ENCODE measurements around the gene LCN2.
A peak's percentile ranks its signal among the peaks of the same experiment; 100 is the strongest.
"Not testable (repeated sequence)": the region's sequence is repeated elsewhere in the genome, so short reads cannot be mapped to it uniquely, and the experiment has no call there.

The LCN2 gene

GRCh38 chr9:128106181-128106939, 42.9 kb upstream of the LCN2 start:
- DNase-seq: no peak

GRCh38 chr9:128106940-128107467, 42.2 kb upstream of the LCN2 start:
- Histone ChIP-seq H3K27ac (peak overlapping the region; percentile 32; the same call in 1 of the 2 replicates), H3K9me3 (ENCODE audit: severe bottlenecking) (no peaks in the 10 kb centered on the region), H3K36me3 (peaks cover 71% of the 10 kb centered on the region), H3K27me3 (ENCODE audit: insufficient read depth, low read depth, severe bottlenecking) (no peaks in the 10 kb centered on the region), H3K4me3 (ENCODE audit: low read depth, low read length) (no peak overlapping the region)
- TF ChIP-seq CTCF (IDR thresholded peaks at IDR 0.05; ENCODE audit: low read depth, low read length): no peak
- DNase-seq: no peak

More at GRCh38 chr9:128106181-128106939, 42.9 kb upstream of the LCN2 start:
- H3K4me3 ChIP-seq (ENCODE audit: low read depth, low read length): no peak overlapping the region
- no peak overlapping the region for H3K27ac ChIP-seq
- peaks cover 76% of the 10 kb centered on the region for H3K36me3 ChIP-seq
- peak; percentile 36; the same call in 1 of the 2 replicates for TF ChIP-seq CTCF (IDR thresholded peaks at IDR 0.05; ENCODE audit: low read depth, low read length)
- no peaks in the 10 kb centered on the region for H3K27me3 ChIP-seq (ENCODE audit: insufficient read depth, low read depth, severe bottlenecking)
- H3K9me3 ChIP-seq (ENCODE audit: severe bottlenecking): no peaks in the 10 kb centered on the region

- Histone ChIP-seq H3K4me3 (ENCODE audit: low read depth, low read length) (no peak overlapping the region), H3K36me3 (peaks cover 64% of the 10 kb centered on the region)
- DNase-seq: no peak
Observed at GRCh38 chr9:128107468-128108268, 41.6 kb upstream of the LCN2 start.

DNA sequence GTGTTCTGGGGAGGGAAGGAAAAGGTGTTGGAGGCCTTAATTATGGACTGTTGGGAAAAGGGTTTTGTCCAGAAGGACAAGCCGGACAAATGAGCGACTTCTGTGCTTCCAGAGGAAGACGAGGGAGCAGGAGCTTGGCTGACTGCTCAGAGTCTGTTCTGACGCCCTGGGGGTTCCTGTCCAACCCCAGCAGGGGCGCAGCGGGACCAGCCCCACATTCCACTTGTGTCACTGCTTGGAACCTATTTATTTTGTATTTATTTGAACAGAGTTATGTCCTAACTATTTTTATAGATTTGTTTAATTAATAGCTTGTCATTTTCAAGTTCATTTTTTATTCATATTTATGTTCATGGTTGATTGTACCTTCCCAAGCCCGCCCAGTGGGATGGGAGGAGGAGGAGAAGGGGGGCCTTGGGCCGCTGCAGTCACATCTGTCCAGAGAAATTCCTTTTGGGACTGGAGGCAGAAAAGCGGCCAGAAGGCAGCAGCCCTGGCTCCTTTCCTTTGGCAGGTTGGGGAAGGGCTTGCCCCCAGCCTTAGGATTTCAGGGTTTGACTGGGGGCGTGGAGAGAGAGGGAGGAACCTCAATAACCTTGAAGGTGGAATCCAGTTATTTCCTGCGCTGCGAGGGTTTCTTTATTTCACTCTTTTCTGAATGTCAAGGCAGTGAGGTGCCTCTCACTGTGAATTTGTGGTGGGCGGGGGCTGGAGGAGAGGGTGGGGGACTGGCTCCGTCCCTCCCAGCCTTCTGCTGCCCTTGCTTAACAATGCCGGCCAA, 40.8 kb upstream of the LCN2 start:
- peak; percentile 22 for DNase-seq
- Histone ChIP-seq H3K9me3 (ENCODE audit: severe bottlenecking) (peaks cover 2% of the 10 kb centered on the region), H3K27me3 (ENCODE audit: insufficient read depth, low read depth, severe bottlenecking) (no peaks in the 10 kb centered on the region), H3K4me3 (ENCODE audit: low read depth, low read length) (no peak overlapping the region), H3K36me3 (peaks cover 59% of the 10 kb centered on the region), H3K27ac (peak overlapping the region; percentile 37)
- TF ChIP-seq CTCF (IDR thresholded peaks at IDR 0.05; ENCODE audit: low read depth, low read length): no peak

More at GRCh38 chr9:128107468-128108268, 41.6 kb upstream of the LCN2 start:
- Histone ChIP-seq H3K27me3 (ENCODE audit: insufficient read depth, low read depth, severe bottlenecking) (no peaks in the 10 kb centered on the region), H3K27ac (peak overlapping the region; percentile 32), H3K9me3 (ENCODE audit: severe bottlenecking) (no peaks in the 10 kb centered on the region)
- TF ChIP-seq CTCF (IDR thresholded peaks at IDR 0.05; ENCODE audit: low read depth, low read length): no peak

- H3K27ac ChIP-seq: peak overlapping the region; percentile 56
- no peaks in the 10 kb centered on the region for H3K27me3 ChIP-seq (ENCODE audit: insufficient read depth, low read depth, severe bottlenecking)
- H3K9me3 ChIP-seq (ENCODE audit: severe bottlenecking): peaks cover 6% of the 10 kb centered on the region
- H3K36me3 ChIP-seq: peaks cover 57% of the 10 kb centered on the region
- H3K4me3 ChIP-seq (ENCODE audit: low read depth, low read length): 0 out of 2 replicates have a peak overlapping the region, but pooled peaks have one; percentile 9
- no peak for TF ChIP-seq CTCF (IDR thresholded peaks at IDR 0.05; ENCODE audit: low read depth, low read length)
- DNase-seq: peak; percentile 72
Observed at GRCh38 chr9:128109050-128109709, 40.1 kb upstream of the LCN2 start.

DNA sequence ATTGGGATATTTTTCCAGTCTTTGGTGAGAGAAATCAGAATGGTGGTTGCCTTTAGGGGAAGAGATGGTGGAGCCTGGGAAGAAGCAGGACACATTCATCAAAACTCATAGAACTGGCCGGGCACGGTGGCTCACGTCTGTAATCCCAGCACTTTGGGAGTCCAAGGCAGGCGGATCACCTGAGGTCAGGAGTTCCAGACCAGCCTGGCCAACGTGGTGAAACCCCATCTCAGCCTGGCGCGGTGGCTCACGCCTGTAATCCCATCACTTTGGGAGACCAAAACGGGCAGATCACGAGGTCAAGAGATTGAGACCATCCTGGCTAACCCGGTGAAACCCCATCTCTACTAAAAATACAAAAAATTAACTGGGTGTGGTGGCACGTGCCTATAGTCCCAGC, 37.5 kb upstream of the LCN2 start:
- not testable (repeated sequence) for H3K9me3 ChIP-seq (ENCODE audit: severe bottlenecking); H3K27me3 ChIP-seq (ENCODE audit: insufficient read depth, low read depth, severe bottlenecking); DNase-seq; H3K27ac ChIP-seq; H3K4me3 ChIP-seq (ENCODE audit: low read depth, low read length)
- peaks cover 48% of the 10 kb centered on the region for H3K36me3 ChIP-seq
